Measurements from ENCODE around the gene IL34.

DNA sequence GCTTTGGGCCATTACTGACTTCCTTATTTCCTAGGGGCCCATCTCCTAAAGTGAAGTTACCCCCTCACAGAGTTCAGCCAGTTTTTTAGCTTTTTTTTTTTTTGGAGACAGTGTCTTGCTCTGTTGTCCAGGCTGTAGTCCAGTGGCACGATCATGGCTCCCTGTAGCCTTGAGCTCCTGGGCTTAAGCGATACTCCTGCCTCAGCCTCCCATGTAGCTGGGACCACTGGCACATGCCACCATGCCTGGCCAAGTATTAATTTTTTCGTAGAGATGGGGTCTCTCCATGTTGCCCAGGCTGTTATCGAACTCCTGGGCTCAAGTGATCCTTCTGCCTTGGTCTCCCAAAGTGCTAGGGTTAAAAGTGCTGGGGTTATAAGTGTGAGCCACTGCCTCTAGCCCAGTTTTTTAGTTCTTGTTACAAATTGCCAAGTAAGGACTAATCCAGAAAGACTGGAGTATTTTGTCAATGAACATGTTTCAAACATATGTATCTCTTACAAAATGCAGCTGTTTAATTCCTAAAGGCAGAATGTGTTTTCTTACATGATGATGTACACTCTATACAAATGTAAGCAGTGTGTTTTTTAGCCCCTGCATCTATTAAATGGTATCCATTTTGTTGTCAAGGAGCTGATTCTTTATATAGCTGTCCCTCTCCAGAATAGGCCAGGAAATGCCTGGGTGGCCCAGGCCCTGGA, 49.1 kb upstream of the IL34 start:
- TF ChIP-seq, protein P1, sequence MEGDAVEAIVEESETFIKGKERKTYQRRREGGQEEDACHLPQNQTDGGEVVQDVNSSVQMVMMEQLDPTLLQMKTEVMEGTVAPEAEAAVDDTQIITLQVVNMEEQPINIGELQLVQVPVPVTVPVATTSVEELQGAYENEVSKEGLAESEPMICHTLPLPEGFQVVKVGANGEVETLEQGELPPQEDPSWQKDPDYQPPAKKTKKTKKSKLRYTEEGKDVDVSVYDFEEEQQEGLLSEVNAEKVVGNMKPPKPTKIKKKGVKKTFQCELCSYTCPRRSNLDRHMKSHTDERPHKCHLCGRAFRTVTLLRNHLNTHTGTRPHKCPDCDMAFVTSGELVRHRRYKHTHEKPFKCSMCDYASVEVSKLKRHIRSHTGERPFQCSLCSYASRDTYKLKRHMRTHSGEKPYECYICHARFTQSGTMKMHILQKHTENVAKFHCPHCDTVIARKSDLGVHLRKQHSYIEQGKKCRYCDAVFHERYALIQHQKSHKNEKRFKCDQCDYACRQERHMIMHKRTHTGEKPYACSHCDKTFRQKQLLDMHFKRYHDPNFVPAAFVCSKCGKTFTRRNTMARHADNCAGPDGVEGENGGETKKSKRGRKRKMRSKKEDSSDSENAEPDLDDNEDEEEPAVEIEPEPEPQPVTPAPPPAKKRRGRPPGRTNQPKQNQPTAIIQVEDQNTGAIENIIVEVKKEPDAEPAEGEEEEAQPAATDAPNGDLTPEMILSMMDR (IDR thresholded peaks at IDR 0.05; ENCODE audit: low read depth, low read length): no peak
- TF ChIP-seq EZH2phosphoT487 (IDR thresholded peaks at IDR 0.05; ENCODE audit: low read depth): no peak
